Kasumi-1 (cell line): ENCODE data around the gene SLC35G6.
"Not testable (repeated sequence)": the region's sequence is repeated elsewhere in the genome, so short reads cannot be mapped to it uniquely, and the experiment has no call there.

ENCODE experiments used
- DNase-seq, 2 experiments: peaks; one replicate each; lab custom pipeline; 2025; lab: John Stamatoyannopoulos, UW

The SLC35G6 gene

DNA sequence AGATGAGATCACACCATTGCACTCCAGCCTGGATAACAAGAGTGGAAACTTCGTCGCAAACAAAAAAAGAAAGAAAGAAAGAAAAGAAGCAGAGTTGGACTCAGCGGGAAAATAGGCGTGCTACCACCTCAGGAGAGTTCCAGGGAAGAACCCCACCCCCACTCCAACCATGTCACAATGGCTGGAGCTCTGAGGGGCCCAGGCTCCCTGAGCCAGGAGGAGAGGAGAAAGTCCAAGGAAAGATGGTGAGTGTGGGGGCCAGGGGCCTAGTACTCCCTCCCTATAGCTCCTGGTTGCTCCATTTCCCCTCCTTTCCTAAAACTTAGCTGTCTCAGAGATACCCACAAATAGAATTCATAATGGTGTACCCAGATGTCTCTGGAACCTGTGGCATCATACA is at the start of gene SLC35G6:
Gene SLC35G6, plus strand, starts transcription at position 172 of the 400 bp plus-strand sequence. Its CDS starts 71 bp downstream, at position 243.
- not testable (repeated sequence) for DNase-seq

DNA sequence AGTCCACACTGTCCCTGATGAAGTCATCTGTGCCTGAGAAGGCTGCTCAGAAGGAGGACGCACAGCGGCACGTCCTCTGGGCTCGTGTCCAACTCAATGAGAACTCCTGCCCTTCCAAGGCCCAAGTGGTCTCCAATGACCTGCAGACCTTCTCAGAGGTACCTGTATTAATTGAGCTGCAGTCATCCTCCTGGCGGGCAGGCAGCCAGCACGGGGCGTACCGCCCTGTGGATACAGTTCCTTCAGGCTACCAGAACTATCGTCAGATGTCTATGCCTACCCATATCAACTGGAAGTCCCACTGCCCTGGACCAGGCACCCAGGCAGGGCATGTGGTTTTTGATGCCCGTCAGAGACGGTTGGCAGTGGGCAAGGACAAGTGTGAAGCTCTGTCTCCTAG is 49.0 kb upstream of the SLC35G6 start:
- no peak for DNase-seq

DNA sequence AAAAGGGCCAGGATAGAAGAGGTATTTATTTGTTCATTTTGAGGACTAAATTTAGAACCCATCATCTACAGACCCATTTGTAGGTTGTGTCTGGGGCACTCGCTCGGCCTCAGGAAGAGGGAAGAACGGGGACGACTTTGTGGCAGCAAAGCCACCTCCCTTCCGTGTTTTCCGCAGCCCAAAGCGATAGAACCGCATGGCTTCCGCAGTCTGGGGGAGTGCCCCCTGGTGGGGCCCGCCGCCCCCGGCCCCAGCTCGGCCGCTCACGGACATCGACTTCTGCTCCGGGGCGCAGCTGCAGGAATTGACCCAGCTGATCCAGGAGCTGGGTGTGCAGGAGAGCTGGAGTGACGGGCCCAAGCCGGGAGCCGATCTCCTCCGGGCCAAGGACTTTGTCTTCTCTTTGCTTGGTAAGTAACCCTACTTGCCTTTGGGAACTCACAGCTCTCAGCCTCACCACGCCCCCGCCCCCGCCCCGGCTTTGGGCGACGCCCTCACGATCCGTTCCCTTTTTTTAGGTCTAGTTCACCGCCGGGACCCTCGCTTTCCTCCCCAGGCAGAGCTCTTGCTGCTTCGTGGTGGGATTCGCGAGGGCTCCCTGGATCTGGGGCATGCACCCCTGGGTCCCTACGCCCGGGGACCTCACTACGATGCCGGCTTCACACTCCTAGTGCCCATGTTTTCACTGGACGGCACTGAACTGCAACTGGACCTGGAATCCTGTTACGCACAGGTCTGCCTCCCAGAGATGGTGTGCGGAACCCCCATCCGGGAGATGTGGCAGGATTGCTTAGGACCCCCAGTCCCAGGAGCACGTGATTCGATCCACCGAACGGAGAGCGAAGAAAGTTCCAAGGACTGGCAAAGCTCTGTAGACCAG is 45.3 kb upstream of the SLC35G6 start:
- peak; percentile 39 to 46 for DNase-seq

DNA sequence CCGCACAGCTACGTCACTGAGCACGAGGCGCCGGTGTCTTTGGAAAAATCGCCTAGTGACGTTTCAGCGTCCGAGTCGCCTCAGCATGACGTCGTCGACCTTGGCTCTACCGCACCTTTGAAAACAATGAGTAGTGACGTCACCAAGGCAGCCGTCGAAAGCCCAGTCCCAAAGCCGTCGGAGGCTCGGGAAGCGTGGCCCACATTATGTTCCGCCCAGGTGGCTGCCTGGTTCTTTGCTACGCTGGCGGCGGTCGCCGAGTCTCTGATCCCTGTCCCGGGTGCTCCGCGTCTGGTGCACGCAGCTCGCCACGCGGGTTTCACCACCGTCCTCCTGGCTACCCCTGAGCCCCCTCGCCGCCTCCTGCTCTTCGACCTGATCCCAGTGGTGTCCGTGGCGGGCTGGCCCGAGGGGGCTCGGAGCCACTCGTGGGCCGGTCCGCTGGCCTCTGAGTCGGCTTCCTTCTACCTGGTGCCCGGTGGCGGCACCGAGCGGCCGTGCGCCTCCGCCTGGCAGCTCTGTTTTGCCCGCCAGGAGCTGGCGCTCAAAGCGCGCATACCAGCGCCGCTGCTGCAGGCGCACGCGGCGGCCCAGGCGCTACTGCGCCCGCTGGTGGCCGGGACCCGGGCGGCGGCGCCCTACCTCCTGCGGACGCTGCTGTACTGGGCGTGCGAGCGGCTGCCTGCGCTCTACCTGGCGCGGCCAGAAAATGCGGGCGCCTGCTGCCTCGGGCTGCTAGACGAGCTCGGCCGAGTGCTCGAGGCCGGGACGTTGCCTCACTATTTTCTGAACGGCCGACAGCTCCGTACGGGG is 44.5 kb upstream of the SLC35G6 start:
- DNase-seq: peak in 1 of 2 experiments; percentile 37

DNA sequence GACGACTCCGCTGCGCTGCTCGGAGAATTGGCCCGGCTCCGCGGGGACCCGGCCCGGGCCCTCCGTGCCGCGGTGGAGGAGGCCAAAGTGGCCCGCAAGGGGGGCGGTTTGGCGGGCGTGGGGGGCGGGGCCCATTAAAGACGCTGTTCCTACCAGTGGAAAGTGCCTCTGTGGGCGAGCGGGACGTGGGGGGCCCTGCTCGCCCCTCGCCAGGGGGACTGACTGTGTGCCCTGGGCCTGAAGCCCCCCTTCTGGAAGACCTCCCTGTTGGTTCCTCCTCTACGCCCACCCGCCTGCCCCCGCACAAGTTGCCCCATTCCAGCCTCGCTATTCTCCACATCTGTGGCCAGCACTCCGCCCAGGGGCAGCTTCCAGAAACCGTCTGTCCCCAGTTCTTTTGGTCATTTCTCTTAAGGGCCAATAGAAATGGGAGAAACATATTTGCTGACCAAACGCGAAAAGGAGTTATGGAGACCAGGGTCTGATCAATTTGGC is 43.8 kb upstream of the SLC35G6 start:
- no peak for DNase-seq

DNA sequence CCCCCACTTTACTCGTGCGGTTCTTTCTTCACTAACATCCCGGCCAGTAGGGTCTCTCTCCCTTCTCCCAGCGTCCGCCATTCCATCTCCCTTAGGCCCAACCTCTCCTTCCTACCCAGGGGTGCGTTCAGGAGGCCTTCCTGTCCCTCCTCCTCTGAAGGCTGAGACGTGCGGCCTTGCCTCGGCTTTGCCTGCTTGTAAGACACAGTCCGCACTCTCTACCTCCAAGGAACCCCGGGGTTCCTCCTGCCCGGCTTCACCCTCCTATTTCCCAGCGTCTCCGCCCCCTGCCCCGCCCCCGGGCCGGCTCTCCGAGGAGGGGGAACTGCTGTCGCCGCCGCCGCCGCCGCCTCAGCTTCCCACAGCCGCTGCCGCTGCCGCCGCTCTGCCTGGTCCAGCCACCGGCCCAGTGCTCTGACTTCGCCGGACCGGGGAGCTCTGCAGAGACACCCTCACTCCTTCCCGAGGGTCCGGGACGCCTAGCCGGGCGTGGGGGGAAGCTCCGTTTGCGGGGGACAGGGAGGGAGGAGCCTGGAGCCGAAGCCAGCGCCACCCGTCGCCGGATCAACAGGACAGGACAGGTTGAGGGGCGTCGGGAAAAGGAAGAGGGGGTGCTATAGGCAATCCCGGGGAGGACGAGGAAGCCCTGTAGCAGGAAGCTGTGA is 43.2 kb upstream of the SLC35G6 start:
- peak in 1 of 2 experiments; percentile 32 for DNase-seq

DNA sequence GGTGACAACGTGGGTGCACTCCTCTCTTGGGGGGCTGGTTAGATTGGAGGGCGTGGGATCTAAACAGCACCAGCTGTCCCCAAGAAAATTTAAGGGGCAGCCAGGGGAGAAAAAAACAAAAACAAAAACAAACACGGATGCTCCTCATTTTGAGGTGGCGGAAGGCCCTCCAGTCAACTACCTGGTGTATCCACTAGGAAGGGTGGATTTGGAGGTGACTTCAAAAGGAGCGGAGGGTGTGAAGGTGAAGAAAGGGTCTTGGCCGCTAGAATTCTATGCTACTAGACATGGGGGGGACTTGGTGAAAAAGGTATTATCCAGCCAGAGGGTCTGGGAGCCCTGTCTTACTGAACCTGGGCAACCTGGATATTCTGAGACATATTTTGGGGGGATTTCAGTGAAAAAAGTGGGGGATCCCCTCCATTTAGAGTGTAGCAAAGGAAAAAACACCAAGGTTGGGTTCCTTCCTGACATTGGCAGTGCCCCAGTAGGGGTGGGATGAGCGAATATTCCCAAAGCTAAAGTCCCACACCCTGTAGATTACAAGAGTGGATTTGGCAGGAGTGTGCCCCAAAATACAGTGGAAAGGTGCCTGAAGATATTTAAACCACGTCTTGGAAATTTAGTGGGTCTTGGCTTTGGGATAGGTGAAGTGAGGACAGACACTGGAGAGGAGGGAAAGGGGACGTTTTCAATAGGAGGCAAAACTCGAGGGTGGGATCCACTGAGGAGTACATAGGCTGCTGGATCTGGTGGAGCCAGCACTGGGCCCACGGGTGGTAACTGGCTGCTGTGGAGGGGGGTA is 42.4 kb upstream of the SLC35G6 start:
- DNase-seq: no peak

DNA sequence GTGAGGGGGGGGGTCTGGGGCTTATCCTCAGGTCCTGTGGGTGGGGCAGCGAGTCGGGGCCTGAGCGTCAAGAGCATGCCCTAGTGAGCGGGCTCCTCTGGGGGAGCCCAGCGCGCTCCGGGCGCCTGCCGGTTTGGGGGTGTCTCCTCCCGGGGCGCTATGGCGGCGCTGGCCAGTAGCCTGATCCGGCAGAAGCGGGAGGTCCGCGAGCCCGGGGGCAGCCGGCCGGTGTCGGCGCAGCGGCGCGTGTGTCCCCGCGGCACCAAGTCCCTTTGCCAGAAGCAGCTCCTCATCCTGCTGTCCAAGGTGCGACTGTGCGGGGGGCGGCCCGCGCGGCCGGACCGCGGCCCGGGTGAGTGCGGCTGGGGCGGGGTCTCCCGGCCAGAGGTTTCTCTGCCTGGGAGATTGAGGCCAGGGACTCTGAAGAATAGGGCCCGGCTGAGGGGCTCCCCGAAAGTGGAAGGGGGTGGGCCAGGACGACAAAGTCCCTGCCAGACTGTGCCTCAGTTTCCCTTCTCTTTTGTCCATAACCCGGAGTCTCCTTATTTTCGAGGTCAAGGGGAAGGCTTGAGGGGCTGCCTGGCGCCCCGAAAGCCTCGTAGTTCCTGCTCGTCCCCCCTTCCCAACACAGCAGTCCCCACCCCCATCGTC is 41.7 kb upstream of the SLC35G6 start, which contains the start of gene FGF11:
Gene FGF11, plus strand, starts transcription at position 51 of the 651 bp plus-strand sequence. Its CDS starts 109 bp downstream, at position 160.
- peak in 1 of 2 experiments; percentile 18 for DNase-seq

DNA sequence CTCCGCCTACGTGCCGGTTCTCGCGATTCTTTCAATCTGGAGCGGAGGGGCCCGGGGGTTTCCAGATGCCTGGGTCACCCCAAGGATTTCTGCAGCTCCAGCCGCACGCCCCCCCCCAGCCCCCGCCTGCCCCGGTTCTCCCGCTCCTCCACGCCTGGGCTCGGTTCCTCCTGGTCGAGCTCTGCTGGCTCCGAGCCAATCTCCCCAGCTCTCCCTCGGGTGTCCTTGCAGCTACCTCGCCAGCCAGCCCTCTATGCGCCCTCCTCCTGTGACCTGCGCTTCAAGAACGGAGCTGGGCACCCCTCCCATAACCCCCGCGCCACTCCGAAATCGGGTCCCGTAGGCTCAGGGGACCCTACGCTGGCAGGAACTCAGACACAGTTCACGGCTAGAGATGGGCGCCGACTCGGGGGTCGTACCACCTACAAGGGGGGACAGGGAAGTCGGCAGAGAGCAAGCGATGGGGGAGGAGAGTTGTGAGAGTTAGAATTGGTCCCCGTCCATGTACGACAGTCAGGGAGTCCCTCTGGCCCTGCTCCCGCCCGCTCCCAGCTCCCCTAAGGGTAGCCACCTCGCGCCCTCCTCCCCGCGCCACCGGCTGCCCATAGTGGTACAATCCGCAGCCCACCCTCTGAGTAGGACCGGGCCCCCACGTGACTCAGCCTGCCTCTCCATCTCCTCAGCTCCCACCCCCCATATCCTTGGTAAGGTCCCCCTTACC is 41.0 kb upstream of the SLC35G6 start:
- DNase-seq: no peak

DNA sequence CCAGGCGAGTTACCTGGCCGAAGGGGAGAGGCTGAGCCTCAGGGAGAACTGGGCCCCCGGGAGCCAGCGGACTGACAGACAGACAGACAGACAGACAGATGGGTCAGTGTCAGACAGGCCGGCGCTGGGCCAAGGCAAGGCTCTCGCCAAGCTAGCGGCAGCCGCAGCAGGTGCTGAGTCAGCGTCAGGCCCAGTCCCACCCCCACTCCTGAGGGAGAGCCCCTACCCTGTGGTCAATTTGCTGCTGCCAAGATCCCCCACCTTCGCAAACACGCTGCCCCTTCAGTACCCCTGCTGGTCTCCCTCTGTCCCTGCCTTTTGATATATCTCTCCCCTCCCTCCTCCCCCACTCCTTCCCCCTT is 40.4 kb upstream of the SLC35G6 start:
- DNase-seq: no peak

DNA sequence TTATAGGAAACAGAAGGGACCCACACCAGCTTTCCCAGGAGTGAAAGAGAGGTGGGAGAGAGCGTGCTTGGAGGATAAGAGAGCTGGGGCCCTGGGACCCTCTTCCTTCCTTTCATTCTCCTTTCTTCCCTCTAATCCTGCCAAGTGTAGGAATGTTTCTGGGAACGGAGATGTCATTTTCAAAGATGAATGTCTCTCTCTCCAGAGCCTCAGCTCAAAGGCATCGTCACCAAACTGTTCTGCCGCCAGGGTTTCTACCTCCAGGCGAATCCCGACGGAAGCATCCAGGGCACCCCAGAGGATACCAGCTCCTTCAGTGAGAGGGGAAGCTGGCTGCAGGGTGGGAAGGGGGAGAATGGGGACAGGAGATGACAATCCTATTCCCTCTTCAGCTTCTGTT is 40.0 kb upstream of the SLC35G6 start:
- DNase-seq: no peak

DNA sequence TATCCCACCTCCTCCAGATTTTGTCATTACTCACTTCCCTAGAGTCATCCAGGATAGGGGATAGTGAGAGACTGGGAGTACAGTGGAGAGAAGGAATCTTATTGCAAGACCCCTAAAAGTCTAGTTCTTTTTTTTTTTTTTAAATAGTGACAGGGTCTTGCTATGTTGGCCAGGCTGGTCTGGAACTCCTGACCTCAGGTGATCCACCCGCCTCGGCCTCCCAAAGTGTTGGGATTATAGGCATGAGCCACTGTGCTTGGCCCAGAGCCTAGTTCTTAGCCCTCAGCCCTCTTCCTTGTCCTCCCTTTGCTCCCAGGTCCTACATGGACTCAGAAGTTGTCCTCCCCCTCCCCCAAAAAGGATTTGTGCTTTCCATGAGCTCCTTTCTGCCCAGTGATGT is 39.1 kb upstream of the SLC35G6 start:
- DNase-seq: no peak

DNA sequence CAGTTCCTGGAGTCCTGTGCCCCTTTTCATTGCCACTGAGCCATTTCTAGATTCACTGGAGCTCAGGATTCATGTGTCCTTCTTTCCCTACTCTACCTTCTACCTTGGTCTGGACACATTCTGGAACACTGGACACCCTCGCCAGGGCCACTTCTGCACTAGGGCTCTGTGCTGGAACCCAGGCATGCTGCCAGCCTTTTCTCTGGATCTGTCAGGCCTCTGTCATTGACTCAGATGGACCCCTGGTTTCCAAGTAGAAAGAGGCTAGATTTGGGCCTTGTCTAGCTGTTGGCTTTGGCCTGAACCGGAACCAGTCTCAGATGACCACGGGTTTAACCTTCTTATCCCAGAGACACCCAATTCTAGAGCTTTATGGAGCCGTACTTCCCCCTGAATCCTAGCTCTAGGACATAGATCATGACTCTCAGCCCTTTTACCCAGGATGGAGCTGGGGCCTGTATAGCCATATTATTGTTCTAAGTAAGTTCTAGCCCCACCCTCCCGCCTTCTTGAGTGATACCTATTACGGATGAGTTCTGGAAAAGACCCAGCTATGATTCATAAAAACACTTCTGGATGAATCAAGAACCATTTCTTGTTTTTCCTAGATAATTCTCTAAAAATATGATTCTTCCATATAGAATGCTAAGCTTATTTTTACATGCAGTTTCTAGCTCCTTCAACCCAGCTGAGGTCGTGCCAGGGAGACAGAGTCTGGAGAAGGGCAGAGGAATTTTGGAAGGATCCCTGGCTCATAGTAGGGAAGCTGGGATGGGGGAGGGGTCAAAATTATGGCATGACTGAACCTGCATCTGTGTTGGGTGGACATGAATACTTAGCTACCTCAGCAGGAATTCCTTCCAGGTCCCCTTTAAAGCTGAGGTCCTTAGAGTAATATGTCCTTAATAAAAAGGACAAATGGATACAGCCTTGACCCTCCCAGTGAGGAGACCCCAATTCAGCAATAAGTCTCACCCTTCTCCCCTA is 37.5 kb upstream of the SLC35G6 start:
- no peak for DNase-seq

DNA sequence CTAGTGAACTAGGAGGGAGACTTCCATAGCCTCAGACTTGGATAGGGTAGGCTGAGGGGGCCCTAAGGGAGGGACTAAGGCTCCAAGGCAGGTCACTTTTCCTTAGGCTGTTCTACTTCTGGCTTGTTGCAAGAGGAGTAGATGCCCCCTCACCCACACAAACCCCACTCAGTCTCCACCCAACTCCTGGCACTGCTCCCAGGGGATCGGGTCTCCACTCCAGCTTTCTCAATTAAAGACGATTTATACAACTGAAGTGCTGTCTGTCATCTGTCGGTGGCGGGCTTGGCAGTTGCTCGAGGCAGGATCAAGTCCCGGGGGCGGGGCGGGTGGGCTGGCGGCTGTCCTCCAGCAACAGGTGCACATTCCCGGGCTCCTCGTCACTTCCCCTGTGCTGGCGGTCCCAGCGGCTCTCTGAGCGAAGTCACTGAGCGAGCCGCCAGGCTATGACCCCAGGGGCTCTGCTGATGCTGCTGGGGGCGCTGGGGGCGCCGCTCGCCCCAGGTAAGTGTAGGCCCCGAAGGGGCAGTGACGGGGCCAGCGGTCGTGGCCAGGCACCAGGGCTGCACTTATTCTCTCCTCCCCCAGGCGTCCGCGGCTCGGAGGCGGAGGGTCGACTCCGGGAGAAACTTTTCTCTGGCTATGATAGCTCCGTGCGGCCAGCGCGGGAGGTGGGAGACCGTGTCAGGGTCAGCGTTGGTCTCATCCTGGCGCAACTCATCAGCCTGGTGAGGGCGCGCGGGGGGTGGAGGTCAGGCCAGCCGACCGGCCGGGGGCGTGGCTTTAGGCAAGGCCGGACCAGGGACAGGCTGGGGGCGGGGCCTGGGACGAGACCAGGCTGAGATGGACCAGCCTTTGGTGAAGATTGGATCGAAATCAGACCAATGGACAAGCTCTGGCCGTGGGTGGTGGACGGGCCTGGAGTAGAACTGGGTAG is 36.3 kb upstream of the SLC35G6 start, which contains the start of gene CHRNB1:
Gene CHRNB1, plus strand, starts transcription at position 380 of the 937 bp plus-strand sequence. Its CDS starts 67 bp downstream, at position 447.
- no peak for DNase-seq

DNA sequence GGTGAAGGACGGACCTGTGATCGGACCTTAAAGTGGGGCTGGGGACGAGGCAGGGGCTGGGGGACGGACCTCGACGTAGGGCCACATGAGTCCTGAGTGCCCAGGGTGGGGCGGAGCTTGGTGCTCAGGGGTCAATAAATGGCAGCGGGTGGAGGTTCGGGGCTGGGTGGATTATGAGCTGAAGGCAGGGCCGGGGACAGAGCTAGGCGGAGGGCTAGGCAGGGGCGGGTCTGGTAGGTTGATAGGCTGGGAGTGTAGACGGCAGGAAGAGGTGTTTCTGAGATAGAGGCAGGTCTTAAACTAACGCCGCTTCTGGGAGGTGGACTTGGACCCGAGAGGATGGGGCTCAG is 35.7 kb upstream of the SLC35G6 start:
- no peak for DNase-seq

DNA sequence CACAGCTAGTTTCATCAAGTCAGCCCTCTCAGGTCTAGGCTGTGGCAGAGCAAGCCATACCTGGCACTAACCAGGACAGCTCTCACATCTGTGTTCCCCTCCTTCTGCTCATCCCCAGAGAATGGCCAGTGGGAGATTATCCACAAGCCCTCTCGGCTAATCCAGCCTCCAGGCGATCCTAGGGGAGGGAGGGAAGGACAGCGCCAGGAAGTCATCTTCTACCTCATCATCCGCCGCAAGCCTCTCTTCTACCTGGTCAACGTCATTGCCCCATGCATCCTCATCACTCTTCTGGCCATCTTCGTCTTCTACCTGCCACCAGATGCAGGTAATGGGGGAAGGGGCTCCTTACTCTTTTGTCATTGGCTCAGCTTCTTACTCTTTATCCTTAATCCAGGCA is 32.8 kb upstream of the SLC35G6 start:
- no peak for DNase-seq

DNA sequence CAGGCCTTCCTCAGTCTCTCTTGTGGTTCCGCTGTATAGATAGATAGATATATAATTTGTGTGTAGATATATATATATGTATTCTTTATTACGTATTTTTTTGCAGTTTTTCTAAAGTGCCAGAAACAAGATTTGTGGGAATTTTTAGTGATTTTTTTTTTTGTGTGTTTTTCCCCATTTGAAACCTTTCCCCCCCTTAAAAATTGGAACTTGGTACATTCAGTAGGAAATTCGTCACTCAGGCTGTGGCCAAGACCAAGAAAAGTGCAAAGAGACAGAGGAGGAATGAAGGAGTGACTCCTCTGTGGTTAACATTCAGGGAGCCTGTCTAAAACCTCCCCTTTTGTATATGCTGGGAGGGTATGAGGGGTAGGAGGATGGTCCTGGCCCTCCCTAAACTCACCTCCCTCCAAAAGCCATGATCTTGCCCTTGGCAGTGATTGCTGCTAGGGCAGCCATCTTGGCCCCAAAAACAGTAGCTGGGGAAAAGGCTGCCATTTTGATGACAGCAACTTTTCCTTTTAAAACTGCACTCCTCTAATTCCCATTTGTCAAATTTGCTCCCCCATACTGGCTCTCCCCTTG is 21.2 kb upstream of the SLC35G6 start:
- no peak for DNase-seq
